H9 (cell line): ENCODE results near the gene MYO1F. TPM values are rescaled to one million over a fixed set of nuclear protein-coding genes. Genes with fewer than 3 reads are reported as not detected.

ENCODE experiments used
- DNase-seq: peaks from one replicate; pipeline ENCODE4 v3.0.0-alpha.2; 2017
- H2AFZ ChIP-seq: one replicate; pipeline ENCODE4 v1.6.1; 2013; ENCODE audit warnings: mild to moderate bottlenecking, low read length, control low read depth, moderate library complexity
- H2AK5ac ChIP-seq: 2 replicates; pipeline ENCODE4 v1.6.1; 2013; ENCODE audit warnings: low read length, control low read depth, mixed read lengths; ENCODE audit not compliant: insufficient read length
- H2BK120ac ChIP-seq: one replicate; pipeline ENCODE4 v1.6.1; 2013; ENCODE audit warnings: low read depth, mild to moderate bottlenecking, low read length, control low read depth, inconsistent platforms; ENCODE audit not compliant: poor library complexity, severe bottlenecking
- H2BK12ac ChIP-seq: 2 replicates; pipeline ENCODE4 v1.6.1; 2013; ENCODE audit warnings: low read length, control low read depth, mixed read lengths, low read depth; ENCODE audit not compliant: insufficient read length
- H2BK15ac ChIP-seq: 2 replicates; pipeline ENCODE4 v1.6.1; 2013; ENCODE audit warnings: low read depth, low read length, control low read depth
- H2BK20ac ChIP-seq: one replicate; pipeline ENCODE4 v1.6.1; 2013; ENCODE audit warnings: low read depth, mild to moderate bottlenecking, low read length, control low read depth, inconsistent platforms; ENCODE audit not compliant: poor library complexity, severe bottlenecking
- H2BK5ac ChIP-seq: 2 replicates; pipeline ENCODE4 v1.6.1; 2013; ENCODE audit warnings: low read length, control low read depth, mixed read lengths; ENCODE audit not compliant: insufficient read length
- H3K14ac ChIP-seq: 2 replicates; pipeline ENCODE4 v1.6.1; 2013; ENCODE audit warnings: low read length, control low read depth; ENCODE audit not compliant: insufficient read depth
- H3K18ac ChIP-seq: 2 replicates; pipeline ENCODE4 v1.6.1; 2013; ENCODE audit warnings: low read depth, mild to moderate bottlenecking, mixed read lengths, low read length, control low read depth; ENCODE audit not compliant: insufficient read length
- H3K23ac ChIP-seq: 2 replicates; pipeline ENCODE4 v1.6.1; 2013; ENCODE audit warnings: low read length, control low read depth, mixed read lengths, low read depth; ENCODE audit not compliant: insufficient read length
- H3K23me2 ChIP-seq: 2 replicates; pipeline ENCODE4 v1.6.1; 2013; ENCODE audit warnings: low read depth, mild to moderate bottlenecking, mixed read lengths, low read length, control low read depth; ENCODE audit not compliant: insufficient read length, poor library complexity, severe bottlenecking
- H3K27ac ChIP-seq: 2 replicates; pipeline ENCODE4 v1.5.1; 2013; ENCODE audit warnings: low read length, control low read depth, mixed read lengths, low read depth; ENCODE audit not compliant: insufficient read length
- H3K27me3 ChIP-seq: 2 replicates; pipeline ENCODE4 v1.6.1; 2013; ENCODE audit warnings: low read length, control low read depth, inconsistent platforms; ENCODE audit not compliant: insufficient read depth
- H3K4ac ChIP-seq: 2 replicates; pipeline ENCODE4 v1.6.1; 2013; ENCODE audit warnings: low read depth, mild to moderate bottlenecking, control low read depth, inconsistent platforms, low read length, moderate library complexity
- H3K4me1 ChIP-seq: 2 replicates; pipeline ENCODE4 v1.6.1; 2013; ENCODE audit warnings: low read length, control low read depth, inconsistent platforms; ENCODE audit not compliant: insufficient read depth
- H3K4me2 ChIP-seq: 2 replicates; pipeline ENCODE4 v1.6.1; 2013; ENCODE audit warnings: low read length, control low read depth, mixed read lengths; ENCODE audit not compliant: insufficient read length, insufficient read depth
- H3K56ac ChIP-seq: 2 replicates; pipeline ENCODE4 v1.6.1; 2013; ENCODE audit warnings: low read depth, mild to moderate bottlenecking, mixed read lengths, low read length, control low read depth; ENCODE audit not compliant: insufficient read length
- H3K79me1 ChIP-seq: 2 replicates; pipeline ENCODE4 v1.6.1; 2013; ENCODE audit warnings: low read depth, mild to moderate bottlenecking, moderate library complexity, low read length, control low read depth, inconsistent platforms; ENCODE audit not compliant: insufficient read depth, poor library complexity, severe bottlenecking
- H3K79me2 ChIP-seq: 2 replicates; pipeline ENCODE4 v1.6.1; 2013; ENCODE audit warnings: low read length, control low read depth, inconsistent platforms; ENCODE audit not compliant: insufficient read depth
- H3K9ac ChIP-seq: 2 replicates; pipeline ENCODE4 v1.6.1; 2013; ENCODE audit warnings: low read length, control low read depth, mixed read lengths; ENCODE audit not compliant: insufficient read length; ENCODE audit errors: extremely low read depth
- H3K9me3 ChIP-seq: one replicate; pipeline ENCODE4 v1.6.1; 2013; ENCODE audit warnings: low read depth, low read length, inconsistent platforms; ENCODE audit not compliant: control insufficient read depth
- H3T11ph ChIP-seq: one replicate; pipeline ENCODE4 v1.6.1; 2013; ENCODE audit warnings: mild to moderate bottlenecking, low read length, control low read depth, inconsistent platforms
- H4K20me1 ChIP-seq: one replicate; pipeline ENCODE4 v1.6.1; 2013; ENCODE audit not compliant: control insufficient read depth, insufficient read length, insufficient read depth
- H4K5ac ChIP-seq: 2 replicates; pipeline ENCODE4 v1.6.1; 2013; ENCODE audit warnings: low read depth, mild to moderate bottlenecking, mixed read lengths, low read length, control low read depth; ENCODE audit not compliant: insufficient read length
- H4K8ac ChIP-seq: replicated peaks from 2 replicates; pipeline ENCODE4 v1.6.1; 2013; ENCODE audit warnings: low read length, control low read depth, mixed read lengths, low read depth; ENCODE audit not compliant: insufficient read length
- H4K91ac ChIP-seq: 2 replicates; pipeline ENCODE4 v1.6.1; 2013; ENCODE audit warnings: low read depth, mild to moderate bottlenecking, moderate library complexity, mixed read lengths, low read length, control low read depth; ENCODE audit not compliant: insufficient read length
- H3K27ac Mint-ChIP-seq, 3 experiments: 2 replicates in 2 of 3; 3 replicates in 1 of 3; pipeline ENCODE4 v1.8.0; 2020 to 2021; ENCODE audit warnings: mixed read lengths in 3 of 3, mild to moderate bottlenecking in 1 of 3, moderate library complexity in 1 of 3
- H3K27me3 Mint-ChIP-seq: 2 replicates; pipeline ENCODE4 v1.8.0; 2021; ENCODE audit warnings: low read depth, mild to moderate bottlenecking, moderate library complexity, mixed read lengths
- H3K36me3 Mint-ChIP-seq, 3 experiments: 2 replicates in 2 of 3; 3 replicates in 1 of 3; pipeline ENCODE4 v1.8.0; 2020 to 2021; ENCODE audit warnings: low read depth in 3 of 3, mixed read lengths in 3 of 3; ENCODE audit not compliant: insufficient read depth in 1 of 3
- H3K4me1 Mint-ChIP-seq, 2 experiments: 2 replicates each; pipeline ENCODE4 v1.8.0; 2020; ENCODE audit warnings: mixed read lengths in 2 of 2
- H3K4me3 Mint-ChIP-seq, 2 experiments: 2 replicates in 1 of 2; 3 replicates in 1 of 2; pipeline ENCODE4 v1.8.0; 2020 to 2021; ENCODE audit warnings: mild to moderate bottlenecking in 2 of 2, mixed read lengths in 2 of 2, moderate library complexity in 1 of 2
- H3K9me3 Mint-ChIP-seq, 2 experiments: 2 replicates in 1 of 2; 3 replicates in 1 of 2; pipeline ENCODE4 v1.8.0; 2020; ENCODE audit warnings: mild to moderate bottlenecking in 2 of 2, mixed read lengths in 2 of 2, moderate library complexity in 1 of 2
- WGBS: extraction: QIAGEN DNeasy Blood & Tissue Kit; methylation state at CpG from one replicate; pipeline ENCODE4 v1.1.7; 2013; ENCODE audit warnings: missing lambda C conversion rate, low lambda C conversion rate, mixed read lengths; ENCODE audit not compliant: insufficient read length; ENCODE audit errors: extremely low coverage; 5-methylcytosine and 5-hydroxymethylcytosine counted together
- total RNA-seq: library from RNA; stranded (reverse); gene quantifications from 2 replicates; pipeline ENCODE4 v1.2.1, GENCODE V29; 2021
- TF ChIP-seq, protein P1 (sequence below): fragments of 200-600 bp; sonication (generic); conservative IDR thresholded peaks from 3 replicates; pipeline ENCODE4 v1.8.0; 2021; ENCODE audit warnings: antibody characterized with exemption, mild to moderate bottlenecking

MYO1F gene
- total RNA-seq, 1 experiment from 2014 or later, result 1.0 TPM

DNA sequence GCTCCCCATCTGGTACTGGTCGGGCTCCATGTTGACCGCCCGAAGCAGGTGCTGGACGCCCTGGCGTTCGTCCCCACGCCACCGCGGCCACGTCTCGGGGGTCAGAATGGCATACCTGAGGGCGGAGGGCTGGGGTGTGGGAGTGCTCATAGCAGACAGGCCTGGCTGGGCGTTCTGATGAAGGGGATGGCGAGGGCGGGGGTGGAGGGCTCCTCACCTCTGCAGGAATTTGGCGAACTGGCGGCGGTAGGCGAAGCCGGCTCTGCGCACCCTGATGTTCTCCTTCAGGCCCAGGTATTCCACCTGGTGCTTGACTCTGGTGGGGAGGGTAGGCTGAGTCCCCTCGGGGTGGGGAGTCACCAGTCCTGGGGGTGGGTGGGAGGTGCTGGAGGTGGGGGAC lies 41.0 kb downstream of the MYO1F start:
- Histone ChIP-seq H3K79me1 (no peaks in the 10 kb centered on the region), H2AK5ac (no peak overlapping the region), H3K27ac (no peak overlapping the region), H4K20me1 (no peaks in the 10 kb centered on the region), H4K8ac (no peak overlapping the region), H3K23me2 (no peaks in the 10 kb centered on the region), H2AFZ (no peak overlapping the region), H3T11ph (no peak overlapping the region), H3K9ac (no peak overlapping the region), H2BK5ac (no peak overlapping the region), H4K91ac (no peak overlapping the region), H3K4me2 (no peak overlapping the region), H2BK12ac (no peak overlapping the region), H2BK120ac (no peak overlapping the region), H3K23ac (no peak overlapping the region), H3K18ac (no peak overlapping the region), H3K27me3 (no peaks in the 10 kb centered on the region), H3K4me1 (no peaks in the 10 kb centered on the region), H4K5ac (no peak overlapping the region), H2BK15ac (no peak overlapping the region), H2BK20ac (no peak overlapping the region), H3K79me2 (no peaks in the 10 kb centered on the region), H3K14ac (no peak overlapping the region), H3K56ac (no peak overlapping the region), H3K4ac (no peak overlapping the region), H3K9me3 (no peaks in the 10 kb centered on the region)
- Mint-ChIP-seq H3K27me3 (peaks cover 2% of the 10 kb centered on the region), H3K4me3 (no peak overlapping the region), H3K27ac (peak overlapping the region in 2 of 3 experiments; percentile 14 to 62; a peak in 3 of 7 replicates), H3K4me1 (0 out of 4 replicates have a peak, but pooled peaks cover 0 to 5% of the 10 kb centered on the region in 2 experiments), H3K9me3 (no peaks in the 10 kb centered on the region), H3K36me3 (no peaks in the 10 kb centered on the region; a peak in 1 of 7 replicates)
- TF ChIP-seq, protein P1, sequence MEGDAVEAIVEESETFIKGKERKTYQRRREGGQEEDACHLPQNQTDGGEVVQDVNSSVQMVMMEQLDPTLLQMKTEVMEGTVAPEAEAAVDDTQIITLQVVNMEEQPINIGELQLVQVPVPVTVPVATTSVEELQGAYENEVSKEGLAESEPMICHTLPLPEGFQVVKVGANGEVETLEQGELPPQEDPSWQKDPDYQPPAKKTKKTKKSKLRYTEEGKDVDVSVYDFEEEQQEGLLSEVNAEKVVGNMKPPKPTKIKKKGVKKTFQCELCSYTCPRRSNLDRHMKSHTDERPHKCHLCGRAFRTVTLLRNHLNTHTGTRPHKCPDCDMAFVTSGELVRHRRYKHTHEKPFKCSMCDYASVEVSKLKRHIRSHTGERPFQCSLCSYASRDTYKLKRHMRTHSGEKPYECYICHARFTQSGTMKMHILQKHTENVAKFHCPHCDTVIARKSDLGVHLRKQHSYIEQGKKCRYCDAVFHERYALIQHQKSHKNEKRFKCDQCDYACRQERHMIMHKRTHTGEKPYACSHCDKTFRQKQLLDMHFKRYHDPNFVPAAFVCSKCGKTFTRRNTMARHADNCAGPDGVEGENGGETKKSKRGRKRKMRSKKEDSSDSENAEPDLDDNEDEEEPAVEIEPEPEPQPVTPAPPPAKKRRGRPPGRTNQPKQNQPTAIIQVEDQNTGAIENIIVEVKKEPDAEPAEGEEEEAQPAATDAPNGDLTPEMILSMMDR, result no peak
- DNase-seq, result no peak
- no CpG with 5 or more reads among the region's 22 CpGs for WGBS
